ENCODE results near the gene MISP3. TPM values are rescaled to one million over a fixed set of nuclear protein-coding genes. Genes with fewer than 3 reads are reported as not detected.

Gene MISP3
- total and polyA plus RNA-seq, 2 of the 8 experiments (the other 6 are each of a cell fraction or from before 2014, with no cell fraction given) = 0.74 to 1.4 TPM

DNA sequence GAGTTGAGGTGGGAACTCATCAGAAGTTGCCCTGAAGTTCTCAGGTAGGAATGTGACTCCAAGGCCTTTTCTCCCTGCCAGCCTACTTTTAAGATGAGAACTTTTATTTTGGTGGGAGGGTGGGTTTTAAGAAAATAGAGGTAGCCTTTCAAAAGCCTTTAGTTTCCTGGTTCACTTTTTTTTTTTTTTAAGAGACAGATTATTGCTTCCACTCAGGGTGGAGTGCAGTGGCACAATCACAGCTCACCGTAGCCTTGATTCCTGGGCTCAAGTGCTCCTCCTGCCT lies 10.0 kb downstream of the MISP3 start:
- Histone ChIP-seq H3K4me1 (replicated peaks in 1 of 4; ENCODE audit: control insufficient read depth in 3 of 4, insufficient read depth in 4 of 4, low read length in 3 of 4) (peaks cover 0 to 3% (median 0%) of the 10 kb centered on the region in 4 experiments; a peak in 1 of 7 replicates), H2BK20ac (ENCODE audit: low read length) (no peak overlapping the region), H3K9me3 (ENCODE audit: insufficient read depth in 2 of 2, low read depth in 1 of 2, low read length in 1 of 2) (no peaks in the 10 kb centered on the region), H3K27me3 (replicated peaks in 1 of 4; ENCODE audit: control insufficient read depth in 3 of 4, extremely low read depth in 1 of 4, insufficient read depth in 3 of 4, low read length in 3 of 4) (peaks cover 0 to 4% (median 0%) of the 10 kb centered on the region in 4 experiments; a peak in 3 of 7 replicates), H2BK15ac (ENCODE audit: low read length) (no peak overlapping the region), H3K56ac (replicated peaks; ENCODE audit: insufficient read length, low read depth, low read length) (no peak overlapping the region), H3K9ac (replicated peaks in 1 of 4; ENCODE audit: extremely low read depth in 1 of 4, low read depth in 3 of 4, low read length in 3 of 4) (no peak overlapping the region), H3K23me2 (ENCODE audit: low read depth, low read length) (peaks cover 4% of the 10 kb centered on the region; the same call in 1 of the 2 replicates), H4K91ac (replicated peaks; ENCODE audit: insufficient read length, low read length) (no peak overlapping the region), H3K23ac (ENCODE audit: insufficient read length) (no peak overlapping the region), H4K20me1 (replicated peaks in 1 of 2; ENCODE audit: control insufficient read depth in 1 of 2, insufficient read depth in 2 of 2, low read length in 2 of 2) (peaks cover 0 to 2% of the 10 kb centered on the region in 2 experiments), H2BK12ac (ENCODE audit: low read depth, low read length) (no peak overlapping the region), H2BK120ac (replicated peaks; ENCODE audit: low read depth, low read length) (no peak overlapping the region), H3K79me1 (ENCODE audit: low read depth, low read length) (no peaks in the 10 kb centered on the region), H3K4me3 (ENCODE audit: extremely low read depth in 1 of 4, insufficient read depth in 2 of 4, low read depth in 3 of 4, low read length in 4 of 4) (no peak overlapping the region), H2AK5ac (ENCODE audit: low read depth, low read length) (no peak overlapping the region), H3K27ac (ENCODE audit: low read depth, low read length) (no peak overlapping the region), H4K5ac (ENCODE audit: insufficient read length, low read depth, low read length) (no peak overlapping the region), H2BK5ac (ENCODE audit: low read depth, low read length) (no peak overlapping the region), H3K4me2 (ENCODE audit: insufficient read depth in 1 of 2, low read depth in 2 of 2, low read length in 2 of 2) (no peak overlapping the region), H3K36me3 (ENCODE audit: control insufficient read depth in 2 of 4, insufficient read depth in 4 of 4, low read length in 3 of 4) (no peaks in the 10 kb centered on the region), H3K4ac (replicated peaks; ENCODE audit: insufficient read length, low read depth, low read length) (no peak overlapping the region), H4K8ac (ENCODE audit: extremely low read depth, insufficient read depth, low read length) (no peak overlapping the region), H2AFZ (ENCODE audit: low read length) (no peak overlapping the region), H3K14ac (ENCODE audit: insufficient read length) (no peak overlapping the region), H3K79me2 (ENCODE audit: control insufficient read depth in 1 of 2, insufficient read depth in 2 of 2, low read length in 2 of 2) (no peaks in the 10 kb centered on the region), H3K18ac (ENCODE audit: extremely low read depth, low read length) (no peak overlapping the region)
- POLR2A ChIA-PET (ENCODE audit: partially characterized antibody) = no interaction called here
- TF ChIP-seq TBP (IDR thresholded peaks at IDR 0.05; ENCODE audit: low read depth, low read length) (no peak), ZNF274 (IDR thresholded peaks at IDR 0.05; ENCODE audit: borderline replicate concordance, extremely low read depth, low read length) (no peak)
- WGBS, 2 experiments (ENCODE audit: extremely low coverage in 1 of 2, insufficient coverage in 1 of 2, insufficient read length in 1 of 2, insufficient replicate concordance in 2 of 2, low coverage in 1 of 2, low lambda C conversion rate in 2 of 2, missing lambda C conversion rate in 1 of 2) = 67% methylated on average over 1 of the region's 1 CpG; no CpG with 5 or more reads in 1 of the 2 experiments
- CTCF ChIA-PET (ENCODE audit: partially characterized antibody) = interaction anchor here (0.6 to 11.2 kb wide), 10 partner anchors 11 to 267 kb away, joined by 3 to 75 read pairs (median 6); partner anchors contain the start of genes IL27RA, MISP3 and PALM3
- no peak for FAIRE-seq
- DNase-seq (ENCODE audit: low read depth in 1 of 2, low spot score in 2 of 2) = no peak
